ENCODE measurements around the gene NPTX1. TPM values are rescaled to one million over a fixed set of nuclear protein-coding genes. Genes with fewer than 3 reads are reported as not detected.
"Not testable (repeated sequence)": the region's sequence is repeated elsewhere in the genome, so short reads cannot be mapped to it uniquely, and the experiment has no call there.

The NPTX1 gene
- total and polyA plus RNA-seq, 7 donors: 0.25 to 1.3 (median 0.67) TPM

DNA sequence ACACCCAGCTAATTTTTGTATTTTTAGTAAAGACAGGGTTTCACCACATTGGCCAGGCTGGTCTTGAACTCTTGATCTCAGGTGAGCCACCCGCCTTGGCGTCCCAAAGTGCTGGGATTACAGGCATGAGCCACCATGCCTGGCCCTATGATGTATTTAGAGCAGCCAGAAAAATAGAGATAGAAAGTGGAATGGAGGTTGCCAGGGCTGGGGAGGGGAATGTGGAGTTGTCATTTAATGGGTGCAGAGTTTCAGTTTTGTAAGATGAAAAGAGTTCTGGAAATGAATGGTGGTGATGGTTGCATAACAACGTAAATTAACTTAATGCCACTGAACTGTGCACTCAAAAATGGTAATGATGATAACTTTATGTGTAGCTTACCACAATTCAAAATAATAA is 31.6 kb upstream of the NPTX1 start:
- TF ChIP-seq, protein P1, sequence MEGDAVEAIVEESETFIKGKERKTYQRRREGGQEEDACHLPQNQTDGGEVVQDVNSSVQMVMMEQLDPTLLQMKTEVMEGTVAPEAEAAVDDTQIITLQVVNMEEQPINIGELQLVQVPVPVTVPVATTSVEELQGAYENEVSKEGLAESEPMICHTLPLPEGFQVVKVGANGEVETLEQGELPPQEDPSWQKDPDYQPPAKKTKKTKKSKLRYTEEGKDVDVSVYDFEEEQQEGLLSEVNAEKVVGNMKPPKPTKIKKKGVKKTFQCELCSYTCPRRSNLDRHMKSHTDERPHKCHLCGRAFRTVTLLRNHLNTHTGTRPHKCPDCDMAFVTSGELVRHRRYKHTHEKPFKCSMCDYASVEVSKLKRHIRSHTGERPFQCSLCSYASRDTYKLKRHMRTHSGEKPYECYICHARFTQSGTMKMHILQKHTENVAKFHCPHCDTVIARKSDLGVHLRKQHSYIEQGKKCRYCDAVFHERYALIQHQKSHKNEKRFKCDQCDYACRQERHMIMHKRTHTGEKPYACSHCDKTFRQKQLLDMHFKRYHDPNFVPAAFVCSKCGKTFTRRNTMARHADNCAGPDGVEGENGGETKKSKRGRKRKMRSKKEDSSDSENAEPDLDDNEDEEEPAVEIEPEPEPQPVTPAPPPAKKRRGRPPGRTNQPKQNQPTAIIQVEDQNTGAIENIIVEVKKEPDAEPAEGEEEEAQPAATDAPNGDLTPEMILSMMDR (IDR thresholded peaks at IDR 0.05): no peak
- Histone ChIP-seq H3K27me3 (ENCODE audit: insufficient read depth in 3 of 3, low read length in 2 of 3) (peaks cover 0 to 30% (median 7%) of the 10 kb centered on the region in 3 donors), H3K9me3 (no peaks in the 10 kb centered on the region), H3K27ac (no peak overlapping the region), H3K4me1 (no peaks in the 10 kb centered on the region), H3K36me3 (ENCODE audit: insufficient read depth in 1 of 2, low read depth in 1 of 2) (no peaks in the 10 kb centered on the region), H3K4me3 (no peak overlapping the region)
- DNase-seq (no peak), ATAC-seq (no peak)
- intact Hi-C loops (cut with DNase I): no loop called here
- 89 to 95% (median 91%) methylated on average over 3 of the region's 3 CpGs for whole genome bisulfite sequencing, 3 donors

DNA sequence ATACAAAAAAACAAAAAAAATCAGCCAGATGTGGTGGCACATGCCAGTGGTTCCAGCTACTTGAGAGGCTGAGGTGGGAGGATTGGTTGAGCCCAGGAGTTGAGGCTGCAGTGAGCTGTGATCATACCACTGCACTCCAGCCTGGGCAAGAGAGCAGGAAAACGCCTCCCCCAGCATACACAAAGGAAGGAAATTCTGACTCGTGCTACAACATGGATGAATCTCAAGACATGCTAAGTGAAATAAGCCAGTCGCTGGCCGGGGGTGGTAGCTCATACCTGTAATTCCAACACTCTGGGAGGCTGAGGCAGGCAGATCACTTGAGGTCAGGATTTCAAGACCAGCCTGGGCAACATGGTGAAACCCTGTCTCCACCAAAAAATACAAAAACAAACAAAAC is 30.8 kb upstream of the NPTX1 start:
- WGBS, 3 donors: 56 to 64% (median 61%) methylated on average over 4 of the region's 4 CpGs
- H3K27ac ChIP-seq; H3K4me1 ChIP-seq; ATAC-seq; H3K36me3 ChIP-seq (ENCODE audit: insufficient read depth in 1 of 2, low read depth in 1 of 2); H3K9me3 ChIP-seq; intact Hi-C loops (cut with DNase I); DNase-seq; H3K4me3 ChIP-seq: not testable (repeated sequence)
- H3K27me3 ChIP-seq (ENCODE audit: insufficient read depth in 3 of 3, low read length in 2 of 3): peaks cover 0 to 30% (median 7%) of the 10 kb centered on the region in 3 donors

DNA sequence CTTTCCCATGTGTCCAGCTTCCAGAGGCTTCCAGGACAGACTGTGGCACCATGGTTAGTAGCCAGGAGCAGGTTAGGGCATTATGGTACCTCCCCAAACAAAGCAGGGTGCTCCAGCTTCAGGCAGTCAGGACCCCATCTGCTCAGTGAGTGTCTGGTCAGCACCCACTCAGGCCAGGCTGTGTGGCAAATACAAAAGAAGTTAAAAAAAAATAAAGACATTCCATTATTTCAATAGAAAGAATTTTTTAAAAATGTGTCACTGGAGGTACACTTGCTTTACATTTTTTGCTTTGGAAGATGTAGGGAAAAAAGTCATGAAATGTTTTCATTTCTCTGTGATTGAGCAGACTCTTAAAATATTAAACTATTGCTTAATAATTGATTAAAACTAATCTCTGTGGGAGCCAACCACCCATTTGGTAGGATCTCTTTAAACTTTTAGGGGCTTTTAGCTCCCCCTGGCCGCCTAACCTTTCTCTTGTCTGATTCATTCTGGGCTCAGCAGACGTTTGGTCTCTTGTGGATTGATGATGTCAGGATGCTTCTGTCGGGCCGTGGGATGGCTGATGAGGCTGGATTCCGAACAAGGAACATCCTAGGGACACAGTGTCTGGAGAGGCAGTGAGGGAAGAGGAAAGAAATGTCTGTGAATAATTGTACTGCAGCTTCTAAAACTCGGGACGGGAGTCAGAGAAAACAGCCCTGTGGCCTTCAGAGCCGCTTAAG is 28.4 kb upstream of the NPTX1 start:
- WGBS, 3 donors: 15 to 18% (median 16%) methylated on average over 8 of the region's 8 CpGs
- no peak for ATAC-seq
- intact Hi-C loops (cut with DNase I): no loop called here

DNA sequence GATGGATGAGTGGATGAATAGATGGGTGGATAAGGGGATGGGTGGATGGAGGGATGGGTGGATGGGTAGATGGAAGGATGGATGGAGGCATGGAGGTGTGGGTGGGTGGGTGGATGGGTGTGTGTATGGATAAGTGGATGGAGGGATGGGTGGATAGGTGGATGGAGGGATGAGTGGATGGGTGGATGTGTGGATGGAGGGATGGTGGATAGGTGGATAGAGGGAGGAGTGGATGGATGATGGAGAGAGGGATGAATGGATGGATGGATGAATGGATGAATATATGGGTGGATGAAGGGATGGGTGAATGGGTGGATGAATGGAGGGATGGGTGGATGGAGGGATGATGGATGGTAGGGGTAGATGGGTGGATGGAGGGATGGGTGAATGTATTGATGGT is 27.5 kb upstream of the NPTX1 start:
- TF ChIP-seq, protein P1 (IDR thresholded peaks at IDR 0.05): no peak
- H3K4me1 ChIP-seq: no peaks in the 10 kb centered on the region
- no peaks in the 10 kb centered on the region for H3K36me3 ChIP-seq (ENCODE audit: insufficient read depth in 1 of 2, low read depth in 1 of 2)
- peaks cover 0 to 11% (median 0%) of the 10 kb centered on the region in 3 donors for H3K27me3 ChIP-seq (ENCODE audit: insufficient read depth in 3 of 3, low read length in 2 of 3)
- intact Hi-C loops (cut with DNase I): no loop called here
- H3K9me3 ChIP-seq: no peaks in the 10 kb centered on the region
- H3K27ac ChIP-seq: no peak overlapping the region
- DNase-seq (no peak), ATAC-seq (no peak)
- H3K4me3 ChIP-seq: no peak overlapping the region

More for the DNA sequence above, 28.4 kb upstream of the NPTX1 start:
- H3K27me3 ChIP-seq (ENCODE audit: insufficient read depth in 3 of 3, low read length in 2 of 3): peaks cover 0 to 15% (median 0%) of the 10 kb centered on the region in 3 donors
- no peak for DNase-seq
- H3K27ac ChIP-seq: no peak overlapping the region
- no peaks in the 10 kb centered on the region for H3K36me3 ChIP-seq (ENCODE audit: insufficient read depth in 1 of 2, low read depth in 1 of 2)
- no peaks in the 10 kb centered on the region for H3K9me3 ChIP-seq
- TF ChIP-seq, protein P1 (IDR thresholded peaks at IDR 0.05): no peak
- H3K4me3 ChIP-seq: no peak overlapping the region
- H3K4me1 ChIP-seq: no peaks in the 10 kb centered on the region

DNA sequence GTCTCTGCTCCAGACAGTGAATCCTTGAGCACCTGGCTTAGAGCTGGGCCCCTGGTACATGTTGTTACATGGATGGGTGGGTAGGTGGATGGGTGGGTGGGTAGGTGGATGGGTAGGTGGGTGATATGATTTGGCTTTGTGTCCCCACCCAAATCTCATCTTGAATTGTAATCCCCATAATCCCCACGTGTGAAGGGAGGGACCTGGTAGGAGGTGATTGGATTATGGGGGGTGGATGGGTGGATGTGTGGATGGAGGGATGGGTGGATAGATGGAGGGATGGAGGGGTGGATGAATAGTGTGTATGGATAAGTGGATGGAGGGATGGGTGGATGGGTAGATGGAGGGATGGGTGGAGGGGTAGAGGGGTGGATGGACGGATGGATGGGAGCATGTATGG is 26.6 kb upstream of the NPTX1 start:
- Histone ChIP-seq H3K36me3 (ENCODE audit: insufficient read depth in 1 of 2, low read depth in 1 of 2) (no peaks in the 10 kb centered on the region), H3K27ac (no peak overlapping the region), H3K27me3 (ENCODE audit: insufficient read depth in 3 of 3, low read length in 2 of 3) (peaks cover 0 to 11% (median 0%) of the 10 kb centered on the region in 3 donors), H3K4me3 (no peak overlapping the region), H3K9me3 (no peaks in the 10 kb centered on the region), H3K4me1 (no peaks in the 10 kb centered on the region)
- DNase-seq (no peak), ATAC-seq (no peak)
- WGBS, 3 donors: 78 to 81% (median 80%) methylated on average over 2 of the region's 2 CpGs
- intact Hi-C loops (cut with DNase I): no loop called here
- TF ChIP-seq, protein P1 (IDR thresholded peaks at IDR 0.05): no peak

All from psoas muscle (tissue), 8 donors.